HG03280 (cell line): ENCODE data around the gene RNASE7.

Experiments
- ATAC-seq: cut with Tn5 transposase; IDR thresholded peaks from one replicate; pipeline ENCODE4 v1.9.1; 2021; ENCODE audit warnings: mild to moderate bottlenecking, moderate library complexity; ENCODE audit not compliant: unreplicated experiment

Gene RNASE7

DNA sequence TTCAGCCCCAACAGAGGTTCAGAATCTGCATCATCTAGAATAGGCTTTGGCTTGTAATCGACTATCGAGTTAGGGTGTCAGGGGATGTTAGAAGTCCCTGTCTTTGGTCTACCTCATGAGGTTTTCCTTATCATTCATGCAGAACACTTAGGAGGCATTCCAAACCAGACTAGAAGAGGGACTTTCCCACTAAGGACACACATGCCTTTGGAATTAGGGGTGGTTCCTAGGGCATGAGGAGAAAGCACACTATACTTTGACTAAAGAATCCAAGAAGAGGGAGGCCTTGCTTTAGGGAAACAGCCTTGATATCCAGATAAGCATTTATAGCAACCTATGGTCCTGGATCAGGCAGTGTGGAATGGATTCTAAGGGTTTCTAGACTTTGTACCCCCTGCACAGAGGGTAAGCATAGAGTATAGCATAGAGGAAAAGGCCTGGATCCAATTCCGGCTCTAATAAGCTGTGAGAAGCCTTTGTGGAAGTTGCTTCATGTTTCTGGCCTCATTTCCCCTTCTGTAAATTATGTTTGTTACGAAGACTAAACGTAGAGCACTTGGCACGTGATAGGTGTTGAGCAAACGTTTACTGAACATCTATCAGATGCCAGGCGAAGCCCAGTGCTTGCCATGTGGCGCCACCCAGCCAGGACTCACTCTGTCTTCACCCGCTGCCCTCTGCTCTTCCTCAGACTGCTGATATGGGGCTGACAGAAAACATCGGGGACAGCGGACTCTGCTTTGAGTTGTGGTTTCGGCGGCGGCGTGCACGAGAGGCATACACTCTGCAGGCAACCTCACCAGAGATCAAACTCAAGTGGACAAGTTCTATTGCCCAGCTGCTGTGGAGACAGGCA lies 43.1 kb downstream of the RNASE7 start:
- no peak for ATAC-seq

DNA sequence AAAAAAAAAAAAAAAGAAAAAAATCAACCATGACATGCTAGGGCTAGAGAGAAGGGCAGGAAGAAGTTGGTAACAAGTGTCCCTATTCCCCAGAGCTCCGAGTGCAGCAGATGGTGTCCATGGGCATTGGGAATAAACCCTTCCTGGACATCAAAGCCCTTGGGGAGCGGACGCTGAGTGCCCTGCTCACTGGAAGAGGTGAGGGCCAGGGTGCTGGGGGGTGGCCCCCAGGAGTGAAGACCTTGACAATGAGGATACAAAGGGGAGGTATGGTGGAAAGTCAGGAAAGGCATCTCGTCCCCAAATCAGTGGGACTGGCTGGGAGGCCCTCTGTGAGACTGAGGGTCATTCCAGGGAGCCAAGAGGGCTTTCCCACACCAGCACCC lies 44.7 kb downstream of the RNASE7 start:
- no peak for ATAC-seq

DNA sequence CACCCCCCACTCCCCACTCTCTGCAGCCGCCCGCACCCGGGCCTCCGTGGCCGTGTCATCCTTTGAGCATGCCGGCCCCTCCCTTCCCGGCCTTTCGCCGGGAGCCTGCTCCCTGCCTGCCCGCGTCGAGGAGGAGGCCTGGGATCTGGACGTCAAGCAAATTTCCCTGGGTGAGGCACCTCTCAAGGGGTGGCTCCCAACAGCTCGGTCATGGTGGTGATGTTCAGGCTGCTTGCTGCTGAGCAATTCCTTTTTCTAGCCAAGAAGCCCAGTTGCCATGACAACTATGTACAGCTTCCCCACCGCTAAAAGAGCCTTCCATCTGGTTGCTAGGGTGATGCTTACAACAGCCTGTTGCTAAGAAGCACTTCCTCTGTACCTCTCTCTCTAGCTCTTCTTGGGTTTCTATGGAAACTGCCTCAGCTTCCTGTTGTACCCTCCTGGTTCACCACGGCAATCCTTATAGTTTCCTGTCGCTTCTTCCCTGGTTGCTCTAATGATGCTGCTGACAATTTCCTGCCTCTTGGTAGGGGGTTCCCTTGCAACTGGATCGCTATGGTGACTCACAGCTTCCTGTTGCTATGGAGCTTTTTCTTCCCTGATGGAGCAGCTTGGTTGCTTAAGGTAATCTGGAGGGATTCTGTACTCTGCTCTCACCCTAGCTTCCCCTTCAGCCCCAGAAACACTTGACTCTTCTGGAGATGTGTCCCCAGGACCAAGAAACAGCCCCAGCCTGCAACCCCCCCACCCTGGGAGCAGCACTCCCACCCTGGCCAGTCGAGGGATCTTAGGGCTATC lies 45.3 kb downstream of the RNASE7 start:
- peak; percentile 43 for ATAC-seq

DNA sequence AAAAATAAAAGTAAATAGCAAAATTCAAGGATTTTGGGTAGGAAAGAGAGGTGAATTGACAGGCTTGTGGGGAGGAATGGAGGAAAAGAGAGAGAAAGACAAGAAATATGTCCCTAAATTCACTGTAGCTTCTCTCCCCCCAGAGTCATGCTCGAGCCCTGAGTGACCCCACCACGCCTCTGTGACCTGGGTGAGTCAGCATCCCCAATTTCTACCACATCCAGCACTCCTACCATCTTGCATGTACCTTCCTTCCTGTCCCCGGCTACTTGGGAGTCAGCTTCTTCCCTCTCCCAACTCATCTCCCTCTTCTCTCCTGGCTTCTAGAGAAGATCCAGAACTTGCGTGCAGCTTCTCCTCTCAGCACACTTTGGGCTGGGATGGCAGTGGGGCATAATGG lies 46.5 kb downstream of the RNASE7 start:
- ATAC-seq, result no peak

DNA sequence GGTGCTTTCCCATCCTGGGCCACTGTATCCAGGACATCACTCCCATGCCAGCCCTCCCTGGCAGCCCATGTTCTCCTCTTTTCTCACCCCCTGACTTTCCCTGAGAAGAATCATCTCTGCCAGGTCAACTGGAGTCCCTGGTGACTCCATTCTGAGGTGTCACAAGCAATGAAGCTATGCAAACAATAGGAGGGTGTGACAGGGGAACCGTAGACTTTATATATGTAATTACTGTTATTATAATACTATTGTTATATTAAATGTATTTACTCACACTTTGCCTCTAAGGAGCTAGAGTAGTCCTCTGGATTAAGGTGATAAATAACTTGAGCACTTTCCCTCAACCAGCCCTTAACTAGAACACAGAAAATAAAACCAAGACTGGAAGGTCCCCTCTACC lies 47.1 kb downstream of the RNASE7 start:
- ATAC-seq, result no peak

DNA sequence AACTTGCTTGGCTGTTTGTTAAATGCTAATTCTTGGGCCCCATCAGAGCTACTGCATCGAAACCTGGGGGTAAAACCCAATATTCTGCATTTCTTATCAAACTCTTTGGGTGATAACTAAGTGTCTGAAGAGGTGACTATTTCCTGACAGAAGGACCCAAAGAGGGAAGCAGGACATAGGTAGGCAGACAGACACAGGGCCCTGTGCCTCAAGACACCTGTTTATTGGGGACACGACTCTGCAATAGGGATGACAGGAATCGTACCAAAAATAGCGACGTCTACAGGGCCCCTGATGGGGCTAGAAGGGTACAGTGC lies 47.7 kb downstream of the RNASE7 start:
- ATAC-seq, result no peak

DNA sequence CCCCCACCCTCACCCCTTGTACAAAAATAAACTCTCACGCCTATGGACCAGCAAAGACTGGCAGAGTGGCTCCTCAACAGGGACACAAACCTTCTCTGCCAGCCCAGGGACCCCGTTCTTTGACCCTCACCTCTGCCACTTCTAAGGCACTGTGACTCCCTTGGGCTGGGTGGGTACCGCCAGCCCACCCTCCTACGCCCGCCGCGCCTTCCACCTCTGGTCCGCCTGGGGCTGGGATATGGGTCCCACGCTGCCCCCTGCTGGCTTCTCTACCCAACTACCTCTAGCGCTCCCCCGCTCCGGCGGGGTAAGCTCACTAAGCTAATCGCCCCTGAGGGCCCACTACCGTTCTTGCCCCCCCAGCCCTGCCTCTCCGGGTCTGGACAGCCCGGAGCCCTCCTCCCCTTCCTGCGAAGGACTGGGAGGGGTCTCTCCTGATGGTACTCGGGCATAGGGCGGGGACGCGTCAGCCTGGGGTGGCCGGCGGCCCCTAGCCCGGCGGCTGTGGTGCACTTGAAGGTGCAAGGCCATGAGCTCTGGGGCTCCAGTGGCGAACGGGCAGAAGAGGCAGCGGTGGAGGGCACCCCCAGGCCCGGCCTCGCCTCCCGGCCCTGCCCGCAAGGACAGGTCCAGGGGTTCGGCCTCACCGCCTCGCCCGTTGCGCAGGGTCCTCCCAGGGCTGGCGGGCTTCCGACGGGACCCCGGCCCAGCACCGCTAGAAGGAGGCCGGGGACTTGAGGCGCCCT lies 48.2 kb downstream of the RNASE7 start:
- ATAC-seq, result no peak

DNA sequence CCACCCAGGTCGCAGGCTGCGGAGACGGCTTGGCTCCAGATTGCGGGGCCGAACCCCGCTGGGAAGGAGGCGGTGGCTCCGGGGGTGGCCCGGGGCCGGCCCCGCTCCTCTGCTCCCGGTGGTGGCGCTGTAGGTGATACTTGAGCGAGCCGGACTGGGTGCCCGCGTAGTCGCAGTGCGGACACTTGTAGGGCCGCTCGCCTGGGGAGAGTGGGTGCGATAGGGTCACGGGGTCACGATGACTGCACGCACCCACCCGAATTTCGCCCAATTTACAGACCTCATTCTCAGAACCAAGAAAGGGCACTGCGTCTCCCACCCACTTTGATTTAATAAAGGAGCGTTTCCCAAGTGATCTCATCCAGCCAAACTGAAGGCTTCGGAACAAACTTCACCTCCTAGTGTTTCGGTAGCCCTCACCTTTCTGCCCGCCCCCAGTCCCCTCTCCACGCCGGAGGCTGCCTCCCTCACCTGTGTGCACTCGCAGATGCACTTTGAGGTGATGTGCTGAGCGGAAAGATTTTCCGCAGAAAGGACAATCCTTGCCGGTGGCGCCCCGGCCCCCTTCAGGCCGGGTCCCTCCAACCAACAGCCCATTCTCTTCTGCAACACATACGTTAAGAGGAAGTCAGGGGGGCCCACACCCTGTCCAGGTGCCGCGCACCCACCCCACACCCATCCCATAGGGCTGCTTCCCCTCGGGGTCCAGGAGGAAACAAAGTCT lies 48.9 kb downstream of the RNASE7 start:
- no peak for ATAC-seq

DNA sequence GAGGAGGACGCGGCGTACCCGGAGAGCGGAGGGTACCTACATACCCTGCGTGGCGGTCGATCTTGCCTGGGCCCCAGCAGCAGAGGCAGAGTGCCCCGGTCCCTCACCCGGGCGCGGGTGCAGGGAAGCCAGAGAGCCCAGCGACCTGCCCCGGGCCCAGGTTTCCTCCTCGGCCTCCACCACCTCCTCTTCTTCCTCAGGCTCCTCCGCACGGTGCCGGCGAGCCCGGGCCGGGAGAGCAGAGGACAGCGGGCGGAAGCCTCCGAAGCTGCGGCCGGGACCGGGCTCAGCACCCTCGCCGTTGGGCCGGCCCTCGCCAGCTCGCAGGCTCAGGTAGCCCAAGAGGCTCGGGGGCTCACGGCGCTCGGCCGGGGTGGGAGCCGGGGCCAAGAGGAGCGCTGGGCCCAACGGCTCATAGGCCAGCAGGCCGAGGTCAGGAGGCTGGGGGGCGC lies 49.7 kb downstream of the RNASE7 start:
- no peak for ATAC-seq

DNA sequence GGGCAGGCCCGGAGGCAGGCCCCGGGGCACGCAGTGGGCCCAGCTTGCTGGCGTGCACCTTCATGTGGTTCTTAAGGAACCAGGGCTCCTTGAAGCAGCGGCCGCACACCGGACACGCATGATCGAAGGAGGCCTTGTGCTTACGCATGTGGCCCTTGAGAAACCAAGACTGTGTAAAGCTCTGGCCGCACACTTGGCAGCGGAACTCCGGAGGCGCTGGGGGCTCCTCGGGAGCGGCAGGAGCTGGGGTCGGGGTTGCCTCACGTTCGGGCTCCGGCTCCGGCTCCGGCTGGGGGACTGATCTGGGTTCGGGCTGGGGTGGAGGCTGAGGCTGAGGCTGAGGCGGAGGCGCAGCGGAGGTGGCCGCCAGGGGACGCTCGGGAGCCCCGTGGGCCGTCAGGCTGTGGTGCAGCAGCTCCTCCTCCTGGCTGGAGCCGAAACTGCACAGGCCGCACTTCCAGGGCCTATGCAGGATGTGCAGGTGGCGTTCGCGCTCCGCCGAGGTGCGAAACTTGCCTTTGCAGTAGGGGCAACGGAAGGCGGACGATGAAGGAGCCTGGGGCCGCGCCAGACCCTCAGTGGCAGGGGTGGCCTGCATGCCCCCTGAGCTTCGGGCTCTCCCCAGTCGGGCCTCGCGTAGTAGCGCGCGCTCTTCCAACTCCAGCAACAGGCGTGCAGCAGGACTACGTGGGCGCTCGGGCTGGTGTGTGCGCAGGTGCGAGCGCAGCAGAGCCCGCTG lies 50.3 kb downstream of the RNASE7 start:
- peak; percentile 83 for ATAC-seq

DNA sequence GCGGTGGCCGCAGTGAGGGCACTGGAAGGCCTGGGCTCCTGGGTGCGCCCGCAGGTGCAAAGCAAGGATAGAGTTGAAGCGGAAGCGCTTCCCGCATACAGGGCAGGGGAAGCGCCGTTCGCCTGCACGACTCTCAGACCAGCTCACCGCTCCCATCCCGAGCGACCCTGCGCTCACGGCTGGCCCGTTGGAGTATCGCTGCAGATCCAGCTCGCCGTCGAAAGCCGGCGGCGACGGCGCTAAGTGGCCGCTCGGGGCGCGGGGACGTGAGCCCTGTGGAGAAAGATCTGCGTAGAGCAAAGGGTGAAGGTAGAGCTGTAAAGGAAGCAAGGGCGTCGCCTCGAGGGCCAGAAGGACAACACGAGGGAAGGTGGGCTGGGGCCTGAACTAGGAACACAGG lies 50.9 kb downstream of the RNASE7 start:
- ATAC-seq, result no peak
